Vagina (tissue), 2 donors: Measurements from ENCODE around the gene PRODH2. TPM values are rescaled to one million over a fixed set of nuclear protein-coding genes. Genes with fewer than 3 reads are reported as not detected.

Source experiments
- DNase-seq, 2 donors: peaks; one replicate each; pipeline ENCODE4 v3.0.0-alpha.2; 2017; ENCODE audit errors: extremely low spot score in 2 of 2
- H3K27ac ChIP-seq: fragments of 200-600 bp; sonication (generic); one replicate; pipeline ENCODE4 v1.5.1; 2019
- H3K27me3 ChIP-seq: fragments of 200-600 bp; sonication (generic); one replicate; pipeline ENCODE4 v1.5.1; 2019
- H3K36me3 ChIP-seq, 2 donors: fragments of 200-600 bp; sonication (generic); one replicate each; pipeline ENCODE4 v1.5.1; 2017 to 2019
- H3K4me1 ChIP-seq: fragments of 200-600 bp; sonication (generic); one replicate; pipeline ENCODE4 v1.5.1; 2019
- H3K4me3 ChIP-seq, 2 donors: fragments of 200-600 bp; sonication (generic); 1 replicate in 1 of 2; 2 replicates in 1 of 2; pipeline ENCODE4 v1.5.1; 2016 to 2019
- H3K9me3 ChIP-seq: fragments of 200-600 bp; sonication (generic); one replicate; pipeline ENCODE4 v1.5.1; 2019
- POLR2A ChIP-seq, 2 donors: fragments of 450-650 bp; IDR thresholded peaks; one replicate each; pipeline ENCODE4 v1.6.1; 2017; ENCODE audit warnings: antibody characterized with exemption in 2 of 2, mild to moderate bottlenecking in 2 of 2, moderate library complexity in 2 of 2
- POLR2AphosphoS5 ChIP-seq, 2 donors: sonication (generic); formaldehyde crosslinking; IDR thresholded peaks; one replicate each; pipeline ENCODE4 v1.9.0; 2017; ENCODE audit warnings: antibody characterized with exemption in 2 of 2, mild to moderate bottlenecking in 2 of 2, low read depth in 1 of 2; ENCODE audit not compliant: insufficient read depth in 1 of 2
- intact Hi-C: fragments of 100-400 bp; cut with DNase I; formaldehyde crosslinking; loops from one replicate; pipeline ENCODE4 v1.15.1; 2023
- total RNA-seq: library from RNA; depleted of rRNA; stranded (reverse); fragments of >200 nt; gene quantifications from one replicate; pipeline ENCODE4 v1.2.3, GENCODE V29; 2016
- TF ChIP-seq, protein P1 (sequence below), 3 experiments: fragments of 450-650 bp in 2 of 3; fragments of 200-600 bp in 1 of 3; sonication (generic) in 1 of 3; IDR thresholded peaks; one replicate each; pipeline ENCODE4 v1.5.1; 2017 to 2019; ENCODE audit warnings: antibody characterized with exemption in 3 of 3, mild to moderate bottlenecking in 2 of 3, moderate library complexity in 2 of 3

The PRODH2 gene
- total RNA-seq, 1 donor from 2014 or later = not detected

DNA sequence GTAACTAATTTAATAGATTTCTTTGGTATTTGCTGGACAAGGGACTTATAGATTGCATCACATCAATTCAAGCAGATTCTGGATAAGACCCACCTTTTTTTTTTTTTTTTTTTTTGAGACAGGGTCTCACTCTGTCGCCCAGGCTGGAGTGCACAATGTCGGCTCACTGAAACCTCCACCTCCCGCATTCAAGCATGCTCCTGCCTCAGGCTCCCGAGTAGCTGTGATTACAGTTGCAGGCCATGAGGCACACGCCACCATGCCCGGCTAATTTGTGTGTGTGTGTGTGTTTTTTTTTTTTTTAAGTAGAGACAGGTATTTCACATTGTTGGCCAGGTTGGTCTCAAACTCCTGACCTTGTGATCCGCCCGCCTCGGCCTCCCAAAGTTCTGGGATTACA is 4.2 kb upstream of the PRODH2 start:
- no peak for DNase-seq
- intact Hi-C loops = no loop called here

DNA sequence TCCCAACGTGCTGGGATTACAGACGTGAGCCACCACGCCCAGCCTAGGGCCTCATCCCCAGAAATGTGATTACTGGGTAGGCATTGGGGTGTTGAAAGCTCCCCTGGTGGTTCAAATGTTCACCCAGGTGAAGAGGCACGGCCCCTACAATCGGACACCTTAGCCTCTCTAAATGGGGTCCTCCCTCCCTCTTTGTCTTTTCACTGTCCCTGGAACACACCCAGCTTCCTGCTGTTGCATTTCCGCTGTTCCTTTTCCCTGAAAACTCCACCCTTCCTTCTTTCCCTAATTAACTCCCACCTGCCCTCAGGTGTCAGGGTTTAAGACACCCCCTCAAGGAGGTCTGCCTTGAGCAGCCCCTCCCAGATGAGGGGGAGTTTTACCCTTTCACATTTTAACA is 3.6 kb upstream of the PRODH2 start:
- no peak overlapping the region for H3K4me3 ChIP-seq
- H3K27ac ChIP-seq = no peak overlapping the region
- H3K9me3 ChIP-seq = no peaks in the 10 kb centered on the region
- TF ChIP-seq POLR2A (IDR thresholded peaks at IDR 0.05) (no peak), POLR2AphosphoS5 (IDR thresholded peaks at IDR 0.05; ENCODE audit: insufficient read depth in 1 of 2, low read depth in 1 of 2) (no peak)
- TF ChIP-seq, protein P1, sequence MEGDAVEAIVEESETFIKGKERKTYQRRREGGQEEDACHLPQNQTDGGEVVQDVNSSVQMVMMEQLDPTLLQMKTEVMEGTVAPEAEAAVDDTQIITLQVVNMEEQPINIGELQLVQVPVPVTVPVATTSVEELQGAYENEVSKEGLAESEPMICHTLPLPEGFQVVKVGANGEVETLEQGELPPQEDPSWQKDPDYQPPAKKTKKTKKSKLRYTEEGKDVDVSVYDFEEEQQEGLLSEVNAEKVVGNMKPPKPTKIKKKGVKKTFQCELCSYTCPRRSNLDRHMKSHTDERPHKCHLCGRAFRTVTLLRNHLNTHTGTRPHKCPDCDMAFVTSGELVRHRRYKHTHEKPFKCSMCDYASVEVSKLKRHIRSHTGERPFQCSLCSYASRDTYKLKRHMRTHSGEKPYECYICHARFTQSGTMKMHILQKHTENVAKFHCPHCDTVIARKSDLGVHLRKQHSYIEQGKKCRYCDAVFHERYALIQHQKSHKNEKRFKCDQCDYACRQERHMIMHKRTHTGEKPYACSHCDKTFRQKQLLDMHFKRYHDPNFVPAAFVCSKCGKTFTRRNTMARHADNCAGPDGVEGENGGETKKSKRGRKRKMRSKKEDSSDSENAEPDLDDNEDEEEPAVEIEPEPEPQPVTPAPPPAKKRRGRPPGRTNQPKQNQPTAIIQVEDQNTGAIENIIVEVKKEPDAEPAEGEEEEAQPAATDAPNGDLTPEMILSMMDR (IDR thresholded peaks at IDR 0.05) = no peak
- no peak for DNase-seq
- H3K4me1 ChIP-seq = no peaks in the 10 kb centered on the region
- intact Hi-C loops = no loop called here
- H3K36me3 ChIP-seq = no peaks in the 10 kb centered on the region
- no peaks in the 10 kb centered on the region for H3K27me3 ChIP-seq

More for the DNA sequence above, 4.2 kb upstream of the PRODH2 start:
- Histone ChIP-seq H3K9me3 (no peaks in the 10 kb centered on the region), H3K4me3 (no peak overlapping the region), H3K4me1 (no peaks in the 10 kb centered on the region), H3K27me3 (no peaks in the 10 kb centered on the region), H3K36me3 (no peaks in the 10 kb centered on the region), H3K27ac (no peak overlapping the region)
- TF ChIP-seq POLR2AphosphoS5 (IDR thresholded peaks at IDR 0.05; ENCODE audit: insufficient read depth in 1 of 2, low read depth in 1 of 2) (no peak), POLR2A (IDR thresholded peaks at IDR 0.05) (no peak)
- TF ChIP-seq, protein P1 (IDR thresholded peaks at IDR 0.05) = no peak

DNA sequence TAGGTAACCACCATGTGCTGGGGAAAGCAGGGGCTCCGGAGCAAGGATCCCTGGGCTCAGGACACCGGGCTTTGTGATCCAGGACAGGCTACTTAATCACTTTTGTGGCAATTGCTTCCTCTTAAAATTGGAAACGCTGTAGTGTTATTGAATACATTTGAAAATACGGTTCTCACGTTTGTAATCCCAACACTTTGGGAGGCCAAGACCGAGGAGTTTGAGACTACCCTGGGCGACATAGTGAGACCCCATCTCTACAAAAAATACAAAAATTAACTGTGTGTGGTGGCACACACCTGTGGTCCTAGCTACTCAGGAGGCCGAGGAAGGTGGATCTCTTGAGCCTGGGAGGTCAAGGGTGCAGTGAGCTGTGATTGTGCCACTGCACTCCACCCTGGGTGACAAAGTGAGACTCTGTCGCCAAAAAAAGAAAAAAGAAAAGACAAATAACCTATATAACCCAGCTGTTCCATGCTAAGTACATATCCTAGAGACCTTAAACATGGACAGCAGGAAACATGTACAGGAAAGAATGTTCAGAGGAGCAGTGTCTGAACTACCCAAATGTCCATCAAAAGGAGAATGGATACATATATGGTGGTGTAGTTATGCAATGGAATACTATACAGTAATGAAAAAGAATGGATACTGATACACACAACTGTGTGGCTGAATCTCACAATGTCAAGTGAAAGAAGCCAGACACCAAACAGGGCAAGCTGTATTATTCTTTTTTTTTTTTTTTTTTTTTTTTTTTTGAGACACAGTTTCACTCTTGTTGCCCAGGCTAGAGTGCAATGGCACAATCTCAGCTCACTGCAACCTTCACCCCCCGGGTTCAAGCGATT is 622 bp upstream of the PRODH2 start:
- intact Hi-C loops = no loop called here
- Histone ChIP-seq H3K36me3 (no peaks in the 10 kb centered on the region), H3K4me3 (no peak overlapping the region), H3K9me3 (no peaks in the 10 kb centered on the region), H3K4me1 (no peaks in the 10 kb centered on the region), H3K27ac (no peak overlapping the region), H3K27me3 (no peaks in the 10 kb centered on the region)
- no peak for DNase-seq
- TF ChIP-seq, protein P1 (IDR thresholded peaks at IDR 0.05) = no peak
- TF ChIP-seq POLR2AphosphoS5 (IDR thresholded peaks at IDR 0.05; ENCODE audit: insufficient read depth in 1 of 2, low read depth in 1 of 2) (no peak), POLR2A (IDR thresholded peaks at IDR 0.05) (no peak)

DNA sequence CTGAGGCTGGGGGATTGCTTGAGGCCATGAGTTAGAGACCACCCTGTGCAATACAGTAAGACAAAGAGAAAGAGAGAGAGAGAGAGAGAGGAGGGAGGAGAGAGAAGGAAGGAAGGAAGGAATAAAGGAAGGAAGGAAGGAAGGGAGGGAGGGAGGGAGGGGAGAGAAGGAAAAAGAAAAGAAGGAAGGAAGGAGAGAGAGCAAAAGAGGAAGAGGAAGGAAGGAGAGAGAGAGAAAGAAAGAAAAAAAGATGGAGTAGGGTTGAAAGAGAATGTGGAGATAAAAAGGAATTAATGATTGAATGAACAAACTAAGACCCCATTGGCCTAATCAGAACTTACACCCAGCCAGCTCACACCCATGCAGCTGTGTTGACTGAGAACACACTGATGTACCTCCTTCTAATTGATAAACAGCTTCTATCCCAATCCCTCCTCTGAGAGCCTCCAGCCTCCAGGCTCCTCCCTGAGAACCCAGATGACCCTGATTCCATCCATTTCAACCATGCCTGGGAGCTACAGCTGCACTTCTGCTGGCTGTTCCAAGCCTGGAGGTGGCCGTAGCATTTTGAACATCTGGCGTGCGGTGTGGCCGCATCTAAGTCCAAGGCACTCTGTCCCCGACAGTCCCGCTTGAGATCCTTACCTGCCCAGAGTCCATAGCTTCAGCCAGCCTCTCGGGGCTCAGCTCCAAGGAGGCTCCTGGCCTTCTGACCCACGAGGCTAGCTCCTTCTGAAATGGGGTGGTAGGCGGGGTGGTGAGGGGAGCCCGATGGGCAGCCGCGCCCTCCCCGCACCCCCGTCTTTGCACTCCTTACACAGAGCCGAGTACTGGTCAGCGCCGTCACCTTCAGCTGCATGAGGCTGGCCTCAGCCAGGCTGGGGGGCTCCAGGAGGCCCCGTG is 1.1 kb downstream of the PRODH2 start:
- H3K36me3 ChIP-seq = no peaks in the 10 kb centered on the region
- no peak overlapping the region for H3K4me3 ChIP-seq
- intact Hi-C loops = no loop called here
- H3K9me3 ChIP-seq = no peaks in the 10 kb centered on the region
- H3K27me3 ChIP-seq = no peaks in the 10 kb centered on the region
- TF ChIP-seq, protein P1 (IDR thresholded peaks at IDR 0.05) = no peak
- TF ChIP-seq POLR2A (IDR thresholded peaks at IDR 0.05) (no peak), POLR2AphosphoS5 (IDR thresholded peaks at IDR 0.05; ENCODE audit: insufficient read depth in 1 of 2, low read depth in 1 of 2) (no peak)
- no peak for DNase-seq
- H3K27ac ChIP-seq = no peak overlapping the region
- H3K4me1 ChIP-seq = no peaks in the 10 kb centered on the region
